ENCODE measurements around the gene EXO1. TPM values are rescaled to one million over a fixed set of nuclear protein-coding genes. Genes with fewer than 3 reads are reported as not detected.

Gene EXO1
- total and polyA plus RNA-seq, 9 of the 15 experiments (the other 6 are each of a cell fraction or from before 2014, with no cell fraction given): 36.0 to 125 (median 83.9) TPM

DNA sequence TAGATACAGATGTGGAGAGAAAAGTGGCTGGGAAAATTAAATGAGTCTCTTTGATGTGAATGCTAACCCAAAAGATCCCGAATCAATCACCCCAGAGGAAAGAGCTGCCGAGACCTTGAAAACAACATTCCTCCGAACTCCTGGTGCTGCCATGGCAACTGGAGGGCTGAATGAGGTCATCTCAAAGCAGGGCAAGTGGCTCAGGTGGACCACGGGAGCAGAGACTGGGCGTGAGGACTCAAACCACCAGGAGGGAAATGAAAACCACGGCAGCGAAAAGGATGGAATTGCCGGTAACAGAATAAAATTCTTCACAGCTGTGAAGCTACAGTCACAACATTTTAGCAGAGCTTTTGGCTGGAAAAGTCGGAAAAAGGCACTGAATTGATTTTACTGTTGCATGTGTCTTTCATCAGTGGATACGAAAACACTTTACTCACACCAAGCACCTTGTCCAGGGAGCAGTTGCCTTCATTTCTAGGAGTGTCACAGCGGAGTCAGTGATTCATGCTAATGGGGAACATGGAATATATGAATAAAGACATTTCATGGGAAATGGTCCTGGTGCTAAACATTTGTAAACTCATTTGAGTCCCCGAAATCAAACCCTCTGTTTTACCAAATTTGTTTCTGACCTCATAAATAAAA, 86.3 kb downstream of the EXO1 start (continued):
- TF ChIP-seq THRA (IDR thresholded peaks at IDR 0.05): no peak
- no peak for TF ChIP-seq CHCHD3 (CRISPR knock-in tag; IDR thresholded peaks at IDR 0.05)
- no peak for TF ChIP-seq TBL1XR1 (IDR thresholded peaks at IDR 0.05; ENCODE audit: low read length in 2 of 2)
- no peak for TF ChIP-seq MAFG (tag; conservative IDR thresholded peaks at IDR 0.05)
- TF ChIP-seq HIVEP1 (CRISPR knock-in tag; IDR thresholded peaks at IDR 0.05): no peak
- TF ChIP-seq TBP (optimal IDR thresholded peaks at IDR 0.05; ENCODE audit: low read depth, low read length): no peak
- peak; percentile 38; the same call in 1 of the 2 replicates for TF ChIP-seq CTBP1 (IDR thresholded peaks at IDR 0.05; ENCODE audit: borderline replicate concordance)
- no peak for TF ChIP-seq CHD2 (IDR thresholded peaks at IDR 0.05; ENCODE audit: low read depth, low read length)
- TF ChIP-seq, protein P1, sequence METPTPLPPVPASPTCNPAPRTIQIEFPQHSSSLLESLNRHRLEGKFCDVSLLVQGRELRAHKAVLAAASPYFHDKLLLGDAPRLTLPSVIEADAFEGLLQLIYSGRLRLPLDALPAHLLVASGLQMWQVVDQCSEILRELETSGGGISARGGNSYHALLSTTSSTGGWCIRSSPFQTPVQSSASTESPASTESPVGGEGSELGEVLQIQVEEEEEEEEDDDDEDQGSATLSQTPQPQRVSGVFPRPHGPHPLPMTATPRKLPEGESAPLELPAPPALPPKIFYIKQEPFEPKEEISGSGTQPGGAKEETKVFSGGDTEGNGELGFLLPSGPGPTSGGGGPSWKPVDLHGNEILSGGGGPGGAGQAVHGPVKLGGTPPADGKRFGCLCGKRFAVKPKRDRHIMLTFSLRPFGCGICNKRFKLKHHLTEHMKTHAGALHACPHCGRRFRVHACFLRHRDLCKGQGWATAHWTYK (CRISPR knock-in tag; IDR thresholded peaks at IDR 0.05): no peak
- TF ChIP-seq, protein P2, sequence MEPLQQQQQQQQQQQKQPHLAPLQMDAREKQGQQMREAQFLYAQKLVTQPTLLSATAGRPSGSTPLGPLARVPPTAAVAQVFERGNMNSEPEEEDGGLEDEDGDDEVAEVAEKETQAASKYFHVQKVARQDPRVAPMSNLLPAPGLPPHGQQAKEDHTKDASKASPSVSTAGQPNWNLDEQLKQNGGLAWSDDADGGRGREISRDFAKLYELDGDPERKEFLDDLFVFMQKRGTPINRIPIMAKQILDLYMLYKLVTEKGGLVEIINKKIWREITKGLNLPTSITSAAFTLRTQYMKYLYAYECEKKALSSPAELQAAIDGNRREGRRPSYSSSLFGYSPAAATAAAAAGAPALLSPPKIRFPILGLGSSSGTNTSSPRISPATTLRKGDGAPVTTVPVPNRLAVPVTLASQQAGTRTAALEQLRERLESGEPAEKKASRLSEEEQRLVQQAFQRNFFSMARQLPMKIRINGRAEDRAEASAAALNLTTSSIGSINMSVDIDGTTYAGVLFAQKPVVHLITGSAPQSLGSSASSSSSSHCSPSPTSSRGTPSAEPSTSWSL (CRISPR knock-in tag; IDR thresholded peaks at IDR 0.05; ENCODE audit: borderline replicate concordance): no peak
- TF ChIP-seq ERF (CRISPR knock-in tag; IDR thresholded peaks at IDR 0.05): no peak
- peak; percentile 83 for TF ChIP-seq ATF7 (IDR thresholded peaks at IDR 0.05)
- no peak for TF ChIP-seq ZBTB7A (IDR thresholded peaks at IDR 0.05; ENCODE audit: borderline replicate concordance, control insufficient read depth, low read depth, low read length)
- TF ChIP-seq, protein P3, sequence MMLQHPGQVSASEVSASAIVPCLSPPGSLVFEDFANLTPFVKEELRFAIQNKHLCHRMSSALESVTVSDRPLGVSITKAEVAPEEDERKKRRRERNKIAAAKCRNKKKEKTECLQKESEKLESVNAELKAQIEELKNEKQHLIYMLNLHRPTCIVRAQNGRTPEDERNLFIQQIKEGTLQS (IDR thresholded peaks at IDR 0.05): peak; percentile 71
- TF ChIP-seq, protein P3 (CRISPR knock-in tag; conservative IDR thresholded peaks at IDR 0.05): no peak
- TF ChIP-seq JUNB (CRISPR knock-in tag; conservative IDR thresholded peaks at IDR 0.05): no peak
- TF ChIP-seq JUN (IDR thresholded peaks at IDR 0.05; ENCODE audit: borderline replicate concordance, low read depth, low read length): peak; percentile 50; the same call in 1 of the 2 replicates
- no peak for TF ChIP-seq JUN (CRISPR knock-in tag; IDR thresholded peaks at IDR 0.05; ENCODE audit: borderline replicate concordance)
- no peak for TF ChIP-seq WHSC1 (IDR thresholded peaks at IDR 0.05; ENCODE audit: low read length)
- no peak for TF ChIP-seq IRF2 (CRISPR knock-in tag; IDR thresholded peaks at IDR 0.05)
- TF ChIP-seq CEBPG (CRISPR knock-in tag; IDR thresholded peaks at IDR 0.05): no peak
- TF ChIP-seq CEBPG (tag; conservative IDR thresholded peaks at IDR 0.05 in 1 of 2, IDR thresholded peaks at IDR 0.05 in 1 of 2): peak in 1 of 2 experiments; percentile 63; a peak in 1 of 4 replicates
- TF ChIP-seq, protein P4, sequence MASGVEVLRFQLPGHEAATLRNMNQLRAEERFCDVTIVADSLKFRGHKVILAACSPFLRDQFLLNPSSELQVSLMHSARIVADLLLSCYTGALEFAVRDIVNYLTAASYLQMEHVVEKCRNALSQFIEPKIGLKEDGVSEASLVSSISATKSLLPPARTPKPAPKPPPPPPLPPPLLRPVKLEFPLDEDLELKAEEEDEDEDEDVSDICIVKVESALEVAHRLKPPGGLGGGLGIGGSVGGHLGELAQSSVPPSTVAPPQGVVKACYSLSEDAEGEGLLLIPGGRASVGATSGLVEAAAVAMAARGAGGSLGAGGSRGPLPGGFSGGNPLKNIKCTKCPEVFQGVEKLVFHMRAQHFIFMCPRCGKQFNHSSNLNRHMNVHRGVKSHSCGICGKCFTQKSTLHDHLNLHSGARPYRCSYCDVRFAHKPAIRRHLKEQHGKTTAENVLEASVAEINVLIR (CRISPR knock-in tag; IDR thresholded peaks at IDR 0.05): no peak
- TF ChIP-seq ASH1L (IDR thresholded peaks at IDR 0.05; ENCODE audit: borderline replicate concordance, low read depth, partially characterized antibody): no peak
